Esophagus (tissue), 2 donors: ENCODE data around the gene CIT. TPM values are rescaled to one million over a fixed set of nuclear protein-coding genes. Genes with fewer than 3 reads are reported as not detected.

ENCODE experiments used
- H3K27ac ChIP-seq, 2 donors: one replicate each; pipeline ENCODE4 v1.5.1; 2013; ENCODE audit warnings: low read depth in 2 of 2, mild to moderate bottlenecking in 2 of 2, inconsistent platforms in 1 of 2, low read length in 1 of 2, moderate library complexity in 1 of 2
- H3K27me3 ChIP-seq, 2 donors: one replicate each; pipeline ENCODE4 v1.6.1; 2013; ENCODE audit warnings: low read length in 2 of 2, control low read depth in 1 of 2, mild to moderate bottlenecking in 1 of 2; ENCODE audit not compliant: insufficient read depth in 2 of 2, control insufficient read depth in 1 of 2
- H3K36me3 ChIP-seq, 2 donors: one replicate each; pipeline ENCODE4 v1.6.1; 2013; ENCODE audit warnings: low read length in 1 of 2; ENCODE audit not compliant: control insufficient read depth in 2 of 2, insufficient read depth in 2 of 2
- H3K4me1 ChIP-seq, 2 donors: one replicate each; pipeline ENCODE4 v1.6.1; 2013; ENCODE audit warnings: low read length in 1 of 2; ENCODE audit not compliant: control insufficient read depth in 2 of 2, insufficient read depth in 2 of 2
- H3K4me3 ChIP-seq, 2 donors: one replicate each; pipeline ENCODE4 v1.5.1; 2013; ENCODE audit warnings: low read length in 2 of 2, mild to moderate bottlenecking in 2 of 2, low read depth in 1 of 2, moderate library complexity in 1 of 2
- H3K9me3 ChIP-seq, 2 donors: one replicate each; pipeline ENCODE4 v1.6.1; 2013; ENCODE audit warnings: mild to moderate bottlenecking in 2 of 2, low read depth in 1 of 2, low read length in 1 of 2, moderate library complexity in 1 of 2; ENCODE audit not compliant: control insufficient read depth in 2 of 2, insufficient read depth in 1 of 2
- WGBS, 2 donors: extraction: QIAGEN DNeasy Blood & Tissue Kit; methylation state at CpG; one replicate each; pipeline ENCODE4 v1.1.7; 2013; 5-methylcytosine and 5-hydroxymethylcytosine counted together
- polyA plus RNA-seq, 2 donors: library from polyadenylated mRNA; stranded (reverse); fragments of 200-250 nt; gene quantifications; one replicate each; pipeline ENCODE4 v1.2.3, GENCODE V29; 2013
- donor health status: healthy with polysubstance abuse.
- donor health status: Bipolar disorder and iron deficiency.

The CIT gene
- polyA plus RNA-seq, 2 donors = 2.9 to 4.1 TPM

GRCh38 chr12:119740830-119741229, 136.3 kb downstream of the CIT start:
- H3K36me3 ChIP-seq = no peaks in the 10 kb centered on the region
- no peaks in the 10 kb centered on the region for H3K4me1 ChIP-seq
- no peak overlapping the region for H3K4me3 ChIP-seq
- no peaks in the 10 kb centered on the region for H3K27me3 ChIP-seq
- H3K9me3 ChIP-seq = no peaks in the 10 kb centered on the region
- no peak overlapping the region for H3K27ac ChIP-seq
- WGBS, 2 donors = 92 to 93% methylated on average over 4 of the region's 4 CpGs

DNA sequence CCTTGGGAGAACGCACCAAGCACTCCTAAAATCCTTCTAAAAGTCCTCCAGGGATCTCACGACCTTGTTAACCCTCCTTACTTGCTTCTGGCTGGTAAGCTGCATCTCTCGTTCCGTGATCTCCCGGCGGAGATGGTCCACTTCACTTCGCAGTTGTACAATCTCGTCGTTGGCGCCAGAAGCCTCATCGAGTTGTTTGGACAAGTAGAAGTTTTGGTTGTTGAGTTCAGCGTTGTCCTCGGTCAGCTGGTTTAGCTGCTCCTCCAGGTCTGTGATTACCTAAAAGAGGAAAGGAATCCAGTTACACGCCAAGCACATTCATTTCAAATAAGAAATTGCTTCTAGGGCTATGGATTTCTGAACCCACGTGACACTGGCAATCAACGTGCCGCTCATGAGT, 142.0 kb downstream of the CIT start:
- Histone ChIP-seq H3K27ac (no peak overlapping the region), H3K36me3 (peaks cover 0 to 2% of the 10 kb centered on the region in 2 donors), H3K27me3 (no peaks in the 10 kb centered on the region), H3K4me1 (no peaks in the 10 kb centered on the region), H3K4me3 (no peak overlapping the region), H3K9me3 (no peaks in the 10 kb centered on the region)
- 97% methylated on average over 17 of the region's 17 CpGs for WGBS, 2 donors

GRCh38 chr12:119730381-119730780, 146.7 kb downstream of the CIT start:
- Histone ChIP-seq H3K4me1 (no peaks in the 10 kb centered on the region), H3K4me3 (no peak overlapping the region)
- WGBS, 2 donors = 95 to 97% methylated on average over 13 of the region's 13 CpGs

GRCh38 chr12:119729871-119730270, 147.2 kb downstream of the CIT start:
- no peak overlapping the region for H3K27ac ChIP-seq
- H3K27me3 ChIP-seq = no peaks in the 10 kb centered on the region
- 96% methylated on average over 8 of the region's 8 CpGs for WGBS, 2 donors
- no peaks in the 10 kb centered on the region for H3K9me3 ChIP-seq
- peaks cover 0 to 2% of the 10 kb centered on the region in 2 donors for H3K36me3 ChIP-seq
- no peaks in the 10 kb centered on the region for H3K4me1 ChIP-seq
- H3K4me3 ChIP-seq = no peak overlapping the region

More at GRCh38 chr12:119730381-119730780, 146.7 kb downstream of the CIT start:
- Histone ChIP-seq H3K27ac (no peak overlapping the region), H3K27me3 (no peaks in the 10 kb centered on the region), H3K9me3 (no peaks in the 10 kb centered on the region), H3K36me3 (peaks cover 0 to 2% of the 10 kb centered on the region in 2 donors)

DNA sequence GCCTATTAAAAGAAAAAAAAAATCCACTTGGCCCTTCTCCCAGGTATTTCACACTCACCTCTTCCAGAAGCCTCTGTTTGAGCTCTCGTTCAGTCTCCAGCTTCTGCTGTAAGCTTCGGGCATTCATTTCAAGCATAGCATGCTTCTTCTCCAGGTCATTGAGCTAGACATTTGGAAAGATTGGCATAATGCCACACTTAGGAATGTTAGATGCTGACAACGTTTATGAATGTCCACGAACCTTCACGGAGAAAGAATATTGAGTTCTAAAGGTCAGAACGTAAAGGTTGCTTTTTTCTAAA, 148.7 kb downstream of the CIT start:
- no peaks in the 10 kb centered on the region for H3K36me3 ChIP-seq
- no peaks in the 10 kb centered on the region for H3K27me3 ChIP-seq
- no peaks in the 10 kb centered on the region for H3K4me1 ChIP-seq
- no peak overlapping the region for H3K4me3 ChIP-seq
- 55 to 57% methylated on average over 6 of the region's 6 CpGs for WGBS, 2 donors
- no peak overlapping the region for H3K27ac ChIP-seq
- no peaks in the 10 kb centered on the region for H3K9me3 ChIP-seq

GRCh38 chr12:119727600-119728443, 149.3 kb downstream of the CIT start:
- H3K27ac ChIP-seq = no peak overlapping the region
- 80 to 89% methylated on average over 3 of the region's 3 CpGs for WGBS, 2 donors

GRCh38 chr12:119725523-119725922, 151.6 kb downstream of the CIT start:
- Histone ChIP-seq H3K36me3 (no peaks in the 10 kb centered on the region), H3K27ac (no peak overlapping the region), H3K4me1 (no peaks in the 10 kb centered on the region), H3K4me3 (no peak overlapping the region), H3K9me3 (no peaks in the 10 kb centered on the region), H3K27me3 (no peaks in the 10 kb centered on the region)
- WGBS, 2 donors = 91 to 92% methylated on average over 4 of the region's 4 CpGs

More at GRCh38 chr12:119727600-119728443, 149.3 kb downstream of the CIT start:
- H3K36me3 ChIP-seq = no peaks in the 10 kb centered on the region
- no peaks in the 10 kb centered on the region for H3K27me3 ChIP-seq
- H3K9me3 ChIP-seq = no peaks in the 10 kb centered on the region
- no peak overlapping the region for H3K4me3 ChIP-seq
- no peaks in the 10 kb centered on the region for H3K4me1 ChIP-seq

GRCh38 chr12:119721306-119721705, 155.8 kb downstream of the CIT start:
- WGBS, 2 donors = 92 to 98% methylated on average over 4 of the region's 4 CpGs
- Histone ChIP-seq H3K27ac (no peak overlapping the region), H3K36me3 (no peaks in the 10 kb centered on the region), H3K27me3 (no peaks in the 10 kb centered on the region), H3K9me3 (no peaks in the 10 kb centered on the region), H3K4me1 (no peaks in the 10 kb centered on the region), H3K4me3 (no peak overlapping the region)

DNA sequence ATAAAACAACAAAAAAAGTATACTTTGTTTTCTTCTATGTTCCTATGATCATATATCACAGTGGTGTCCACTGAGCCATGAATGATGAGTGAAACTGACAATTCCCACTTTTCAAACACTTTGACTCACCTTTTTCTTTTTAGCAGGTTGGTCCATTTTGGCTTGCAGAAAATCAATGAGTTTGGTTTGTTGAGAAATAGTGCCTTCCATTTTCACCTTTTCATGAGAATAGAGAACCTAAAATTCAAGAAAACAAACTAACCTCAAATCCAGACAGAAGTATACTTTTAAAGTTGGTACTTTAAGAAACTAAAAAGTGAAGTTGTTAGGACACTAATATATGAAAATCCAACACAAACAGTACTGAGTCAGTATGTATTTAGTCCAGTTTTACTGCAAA, 156.8 kb downstream of the CIT start:
- no peak overlapping the region for H3K27ac ChIP-seq
- H3K4me1 ChIP-seq = no peaks in the 10 kb centered on the region
- no peak overlapping the region for H3K4me3 ChIP-seq
- no peaks in the 10 kb centered on the region for H3K36me3 ChIP-seq
- no peaks in the 10 kb centered on the region for H3K27me3 ChIP-seq
- no peaks in the 10 kb centered on the region for H3K9me3 ChIP-seq

DNA sequence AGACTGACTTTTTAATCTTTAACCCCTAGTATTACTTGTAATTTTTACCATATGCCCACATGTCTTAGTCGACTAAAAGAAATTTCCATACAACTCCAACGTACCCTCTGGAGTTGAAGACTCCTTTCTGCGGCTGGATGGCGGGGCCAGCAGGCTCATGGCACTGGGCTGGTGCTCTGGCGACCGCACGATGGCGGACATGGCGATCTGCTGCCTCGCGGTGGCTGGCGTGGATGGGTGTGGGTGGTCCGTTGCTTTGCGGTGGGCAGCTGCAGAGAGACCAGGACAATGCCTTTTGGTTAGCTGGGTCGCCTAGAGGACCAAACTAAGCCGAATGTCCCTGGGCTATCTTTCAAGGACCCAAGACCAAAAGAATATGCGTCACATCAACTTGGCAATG, 159.0 kb downstream of the CIT start:
- Histone ChIP-seq H3K27me3 (no peaks in the 10 kb centered on the region), H3K9me3 (no peaks in the 10 kb centered on the region), H3K27ac (no peak overlapping the region), H3K4me3 (no peak overlapping the region), H3K4me1 (peaks cover 0 to 3% of the 10 kb centered on the region in 2 donors), H3K36me3 (no peaks in the 10 kb centered on the region)
- WGBS, 2 donors = 94 to 96% methylated on average over 17 of the region's 17 CpGs
